ENCODE data around the gene LRRC28. TPM values are rescaled to one million over a fixed set of nuclear protein-coding genes. Genes with fewer than 3 reads are reported as not detected.

LRRC28 gene
- polyA plus RNA-seq, 1 donor from 2014 or later: 20.4 TPM

- H2AFZ ChIP-seq (ENCODE audit: low read depth, low read length): no peak overlapping the region
- H3K9me3 ChIP-seq (ENCODE audit: low read length): no peaks in the 10 kb centered on the region
- no peaks in the 10 kb centered on the region for H3K79me2 ChIP-seq (replicated peaks; ENCODE audit: insufficient read depth, low read length)
- H3K4me3 ChIP-seq (ENCODE audit: low read length): no peak overlapping the region
- H3K36me3 ChIP-seq (ENCODE audit: insufficient read depth, low read length): no peaks in the 10 kb centered on the region
- no peaks in the 10 kb centered on the region for H3F3A ChIP-seq (ENCODE audit: insufficient read depth, low read length, poor library complexity, severe bottlenecking)
- H4K20me1 ChIP-seq (ENCODE audit: insufficient read depth): no peaks in the 10 kb centered on the region
- TF ChIP-seq MXI1 (conservative IDR thresholded peaks at IDR 0.05; ENCODE audit: poor library complexity, severe bottlenecking) (no peak), POLR2AphosphoS5 (IDR thresholded peaks at IDR 0.05) (no peak), EP300 (conservative IDR thresholded peaks at IDR 0.05; ENCODE audit: poor library complexity, severe bottlenecking) (no peak), SMC3 (conservative IDR thresholded peaks at IDR 0.05; ENCODE audit: poor library complexity) (no peak), RAD21 (conservative IDR thresholded peaks at IDR 0.05) (no peak), CTCF (IDR thresholded peaks at IDR 0.05; ENCODE audit: poor library complexity, severe bottlenecking) (no peak), EZH2 (IDR thresholded peaks at IDR 0.05; ENCODE audit: borderline replicate concordance, insufficient read depth, low read length, poor library complexity, severe bottlenecking) (no peak), REST (IDR thresholded peaks at IDR 0.05; ENCODE audit: borderline replicate concordance) (no peak)
- H3K9ac ChIP-seq (ENCODE audit: low read length): no peak overlapping the region
- H3K27me3 ChIP-seq (ENCODE audit: insufficient read depth, low read depth, low read length): no peaks in the 10 kb centered on the region
- H3K9me2 ChIP-seq (ENCODE audit: insufficient read depth, low read length): no peaks in the 10 kb centered on the region
- no peak overlapping the region for H3K4me2 ChIP-seq (ENCODE audit: low read length)
- no peak overlapping the region for H3K27ac ChIP-seq (ENCODE audit: low read length)
Observed at GRCh38 chr15:99423186-99424130, 172.2 kb downstream of the LRRC28 start.

DNA sequence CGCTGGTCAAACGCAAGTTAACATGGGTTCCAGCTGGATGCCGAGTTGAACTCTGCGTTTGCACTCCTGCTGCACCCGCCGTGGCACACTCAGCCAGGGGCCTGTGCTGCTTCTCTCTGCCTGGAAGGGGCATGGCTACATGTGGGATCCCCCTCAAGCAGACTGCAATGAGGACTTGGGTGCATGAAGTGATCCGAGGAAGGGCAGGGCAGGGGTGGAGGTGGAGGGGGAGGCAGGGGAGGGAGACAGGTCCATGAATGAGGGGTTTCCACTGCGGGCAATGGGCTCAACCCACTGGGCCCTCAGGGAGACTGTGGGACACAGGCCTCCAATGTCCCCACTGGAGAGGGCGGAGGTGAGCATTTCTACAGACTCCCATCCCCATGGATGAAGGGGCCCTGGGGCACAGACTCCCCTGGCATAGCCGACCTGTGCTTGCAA is 172.9 kb downstream of the LRRC28 start:
- no peaks in the 10 kb centered on the region for H3K36me3 ChIP-seq (ENCODE audit: insufficient read depth, low read length)
- no peak overlapping the region for H2AFZ ChIP-seq (ENCODE audit: low read depth, low read length)
- no peak overlapping the region for H3K4me3 ChIP-seq (ENCODE audit: low read length)
- no peaks in the 10 kb centered on the region for H3K9me2 ChIP-seq (ENCODE audit: insufficient read depth, low read length)
- no peaks in the 10 kb centered on the region for H3F3A ChIP-seq (ENCODE audit: insufficient read depth, low read length, poor library complexity, severe bottlenecking)
- no peaks in the 10 kb centered on the region for H3K27me3 ChIP-seq (ENCODE audit: insufficient read depth, low read depth, low read length)
- no peak overlapping the region for H3K4me2 ChIP-seq (ENCODE audit: low read length)
- H3K9me3 ChIP-seq (ENCODE audit: low read length): no peaks in the 10 kb centered on the region
- TF ChIP-seq POLR2AphosphoS5 (IDR thresholded peaks at IDR 0.05) (no peak), SMC3 (conservative IDR thresholded peaks at IDR 0.05; ENCODE audit: poor library complexity) (no peak), CTCF (IDR thresholded peaks at IDR 0.05; ENCODE audit: poor library complexity, severe bottlenecking) (no peak), TAF1 (IDR thresholded peaks at IDR 0.05; ENCODE audit: low read depth) (no peak), RAD21 (conservative IDR thresholded peaks at IDR 0.05) (no peak), MXI1 (conservative IDR thresholded peaks at IDR 0.05; ENCODE audit: poor library complexity, severe bottlenecking) (no peak), EZH2 (IDR thresholded peaks at IDR 0.05; ENCODE audit: borderline replicate concordance, insufficient read depth, low read length, poor library complexity, severe bottlenecking) (no peak), EP300 (conservative IDR thresholded peaks at IDR 0.05; ENCODE audit: poor library complexity, severe bottlenecking) (no peak), REST (IDR thresholded peaks at IDR 0.05; ENCODE audit: borderline replicate concordance) (no peak)
- no peaks in the 10 kb centered on the region for H3K79me2 ChIP-seq (replicated peaks; ENCODE audit: insufficient read depth, low read length)
- H3K27ac ChIP-seq (ENCODE audit: low read length): no peak overlapping the region
- H3K9ac ChIP-seq (ENCODE audit: low read length): no peak overlapping the region
- H4K20me1 ChIP-seq (ENCODE audit: insufficient read depth): no peaks in the 10 kb centered on the region

Measured in neural cell (in vitro differentiated cells).